HPDE6-E6E7 (cell line): ENCODE data around the gene MEGF11.

ENCODE experiments used
- DNase-seq: peaks from one replicate; pipeline ENCODE4 v3.0.0; 2011; ENCODE audit warnings: missing footprints; ENCODE audit errors: extremely low spot score

The MEGF11 gene

GRCh38 chr15:65857718-65858402, 395.7 kb downstream of the MEGF11 start:
- DNase-seq, result no peak

GRCh38 chr15:65856821-65857455, 396.6 kb downstream of the MEGF11 start:
- DNase-seq, result peak; percentile 34

- DNase-seq, result no peak
Observed at GRCh38 chr15:65851981-65852380, 401.6 kb downstream of the MEGF11 start.

- no peak for DNase-seq
Observed at GRCh38 chr15:65847989-65848388, 405.6 kb downstream of the MEGF11 start.

- no peak for DNase-seq
Observed at GRCh38 chr15:65845826-65846519, 407.6 kb downstream of the MEGF11 start.
